Loucy (cell line): ENCODE data around the gene GCGR.

Source experiments
- H2AFZ ChIP-seq: fragments of 200-600 bp; sonication (generic); 2 replicates; pipeline ENCODE4 v1.6.0; 2016; ENCODE audit warnings: antibody characterized with exemption, mild to moderate bottlenecking, low read length, moderate library complexity
- H3F3A ChIP-seq: fragments of 200-600 bp; 2 replicates; pipeline ENCODE4 v1.6.0; 2016; ENCODE audit warnings: antibody characterized with exemption, low read depth, mild to moderate bottlenecking
- H3K27me3 ChIP-seq: fragments of 200-600 bp; sonication (generic); 2 replicates; pipeline ENCODE4 v1.6.1; 2014; ENCODE audit warnings: low read length, mild to moderate bottlenecking; ENCODE audit not compliant: insufficient read depth, poor library complexity, severe bottlenecking
- H3K36me3 ChIP-seq: fragments of 200-600 bp; sonication (generic); 2 replicates; pipeline ENCODE4 v1.6.1; 2016; ENCODE audit warnings: low read length; ENCODE audit not compliant: insufficient read depth
- H3K4me1 ChIP-seq: fragments of 200-600 bp; sonication (generic); 2 replicates; pipeline ENCODE4 v1.5.1; 2014; ENCODE audit warnings: low read length, mild to moderate bottlenecking; ENCODE audit not compliant: insufficient read depth, poor library complexity, severe bottlenecking
- H3K4me2 ChIP-seq: fragments of 200-600 bp; sonication (generic); 2 replicates; pipeline ENCODE4 v1.6.0; 2014; ENCODE audit warnings: antibody characterized with exemption, low read length, low read depth, mild to moderate bottlenecking; ENCODE audit not compliant: poor library complexity, severe bottlenecking
- H3K4me3 ChIP-seq: fragments of 200-600 bp; sonication (generic); 2 replicates; pipeline ENCODE4 v1.5.1; 2014; ENCODE audit warnings: low read length, mild to moderate bottlenecking, mixed read lengths; ENCODE audit not compliant: poor library complexity, severe bottlenecking
- H3K79me2 ChIP-seq: fragments of 200-600 bp; sonication (generic); 2 replicates; pipeline ENCODE4 v1.6.1; 2014; ENCODE audit warnings: low read length; ENCODE audit not compliant: insufficient read depth
- H3K9ac ChIP-seq: fragments of 200-600 bp; sonication (generic); 2 replicates; pipeline ENCODE4 v1.6.0; 2014; ENCODE audit warnings: mild to moderate bottlenecking, low read depth, low read length, moderate library complexity; ENCODE audit not compliant: poor library complexity, severe bottlenecking
- H3K9me2 ChIP-seq: fragments of 200-600 bp; sonication (generic); replicated peaks from 2 replicates; pipeline ENCODE4 v1.6.1; 2016; ENCODE audit warnings: low read depth, low read length, mixed read lengths
- H3K9me3 ChIP-seq: fragments of 200-600 bp; sonication (generic); 2 replicates; pipeline ENCODE4 v1.6.1; 2014; ENCODE audit warnings: mild to moderate bottlenecking, antibody characterized with exemption, low read length, low read depth; ENCODE audit not compliant: insufficient read depth
- H4K20me1 ChIP-seq: fragments of 200-600 bp; sonication (generic); 2 replicates; pipeline ENCODE4 v1.6.0; 2014; ENCODE audit warnings: antibody characterized with exemption, low read length, mild to moderate bottlenecking; ENCODE audit not compliant: insufficient read depth, poor library complexity, severe bottlenecking
- CTCF ChIP-seq: fragments of 200-600 bp; sonication (generic); conservative IDR thresholded peaks from 2 replicates; pipeline ENCODE4 v1.5.1; 2014; ENCODE audit warnings: mild to moderate bottlenecking, antibody characterized with exemption, low read length
- EZH2phosphoT487 ChIP-seq: fragments of 200-600 bp; IDR thresholded peaks from 2 replicates; pipeline ENCODE4 v1.6.1; 2018; ENCODE audit warnings: antibody characterized with exemption, mild to moderate bottlenecking, moderate library complexity, borderline replicate concordance

GCGR gene

GRCh38 chr17:81808778-81809555 is 5.0 kb downstream of the GCGR start:
- Histone ChIP-seq H3K4me1 (no peaks in the 10 kb centered on the region), H3K4me3 (no peak overlapping the region), H3K79me2 (no peaks in the 10 kb centered on the region), H3F3A (no peaks in the 10 kb centered on the region), H3K27me3 (no peaks in the 10 kb centered on the region), H4K20me1 (no peaks in the 10 kb centered on the region), H3K9ac (no peak overlapping the region), H2AFZ (no peak overlapping the region), H3K36me3 (no peaks in the 10 kb centered on the region), H3K4me2 (no peak overlapping the region), H3K9me2 (no peaks in the 10 kb centered on the region), H3K9me3 (no peaks in the 10 kb centered on the region)
- no peak for TF ChIP-seq CTCF

DNA sequence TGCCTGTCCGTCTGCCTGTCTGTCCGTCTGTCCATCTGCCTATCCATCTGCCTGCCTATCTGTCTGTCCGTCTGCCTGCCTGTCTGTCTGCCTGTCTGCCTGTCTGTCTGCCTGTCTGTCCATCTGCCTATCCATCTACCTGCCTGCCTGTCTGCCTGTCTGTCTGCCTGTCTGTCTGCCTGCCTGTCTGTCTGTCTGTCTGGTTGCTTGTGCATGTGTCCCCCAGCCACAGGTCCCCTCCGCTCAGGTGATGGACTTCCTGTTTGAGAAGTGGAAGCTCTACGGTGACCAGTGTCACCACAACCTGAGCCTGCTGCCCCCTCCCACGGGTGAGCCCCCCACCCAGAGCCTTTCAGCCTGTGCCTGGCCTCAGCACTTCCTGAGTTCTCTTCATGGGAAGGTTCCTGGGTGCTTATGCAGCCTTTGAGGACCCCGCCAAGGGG is 5.6 kb downstream of the GCGR start:
- H3K9ac ChIP-seq, result no peak overlapping the region
- no peak overlapping the region for H3K4me3 ChIP-seq
- no peaks in the 10 kb centered on the region for H3K9me3 ChIP-seq
- H4K20me1 ChIP-seq, result no peaks in the 10 kb centered on the region
- no peak for TF ChIP-seq CTCF
- TF ChIP-seq EZH2phosphoT487, result no peak
- H3K4me2 ChIP-seq, result no peak overlapping the region
- H3K9me2 ChIP-seq, result no peaks in the 10 kb centered on the region
- no peaks in the 10 kb centered on the region for H3K27me3 ChIP-seq
- no peaks in the 10 kb centered on the region for H3K36me3 ChIP-seq
- H3K79me2 ChIP-seq, result no peaks in the 10 kb centered on the region
- H3F3A ChIP-seq, result no peaks in the 10 kb centered on the region
- no peak overlapping the region for H2AFZ ChIP-seq
- H3K4me1 ChIP-seq, result no peaks in the 10 kb centered on the region

DNA sequence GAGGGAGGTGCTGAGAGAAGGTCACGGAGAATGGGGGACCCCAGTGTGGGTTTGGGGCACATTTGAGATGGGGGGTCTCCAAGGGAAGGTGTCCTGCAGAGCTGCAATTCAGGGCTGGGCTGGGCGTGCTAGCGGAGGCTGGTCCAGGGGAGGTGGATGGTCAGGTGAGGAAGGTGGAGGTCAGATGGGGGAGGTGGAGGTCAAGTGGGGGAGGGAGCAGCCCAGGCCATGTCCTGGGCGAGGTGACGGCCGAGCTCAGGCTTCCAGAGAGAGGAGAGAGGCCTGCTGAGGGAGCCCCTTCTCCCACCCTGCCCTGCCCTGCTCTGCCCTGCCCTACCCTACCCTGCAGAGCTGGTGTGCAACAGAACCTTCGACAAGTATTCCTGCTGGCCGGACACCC is 6.5 kb downstream of the GCGR start:
- Histone ChIP-seq H4K20me1 (no peaks in the 10 kb centered on the region), H3K4me1 (no peaks in the 10 kb centered on the region), H3K4me3 (no peak overlapping the region), H3K9me2 (no peaks in the 10 kb centered on the region), H3K79me2 (no peaks in the 10 kb centered on the region), H3K27me3 (no peaks in the 10 kb centered on the region), H3K9me3 (no peaks in the 10 kb centered on the region), H3F3A (no peaks in the 10 kb centered on the region), H2AFZ (no peak overlapping the region), H3K36me3 (no peaks in the 10 kb centered on the region), H3K9ac (no peak overlapping the region), H3K4me2 (no peak overlapping the region)
- TF ChIP-seq CTCF, result no peak
- TF ChIP-seq EZH2phosphoT487, result no peak
